Neural crest cell (in vitro differentiated cells): ENCODE results near the gene LPCAT4. TPM values are rescaled to one million over a fixed set of nuclear protein-coding genes. Genes with fewer than 3 reads are reported as not detected.

ENCODE experiments used
- DNase-seq: peaks from one replicate; pipeline ENCODE4 v3.0.0; 2021; ENCODE audit warnings: low read depth, mixed read lengths, low spot score
- H3K27ac Mint-ChIP-seq: one replicate; pipeline ENCODE4 v1.8.0; 2021; ENCODE audit warnings: mild to moderate bottlenecking, mixed read lengths; ENCODE audit not compliant: unreplicated experiment
- H3K27me3 Mint-ChIP-seq: 2 replicates; pipeline ENCODE4 v1.8.0; 2021; ENCODE audit warnings: low read depth, mild to moderate bottlenecking, mixed read lengths
- H3K36me3 Mint-ChIP-seq: 2 replicates; pipeline ENCODE4 v1.8.0; 2021; ENCODE audit warnings: low read depth, mild to moderate bottlenecking, mixed read lengths
- H3K4me1 Mint-ChIP-seq: 2 replicates; pipeline ENCODE4 v1.8.0; 2021; ENCODE audit warnings: mixed read lengths
- H3K4me3 Mint-ChIP-seq: one replicate; pipeline ENCODE4 v1.8.0; 2021; ENCODE audit warnings: mild to moderate bottlenecking, mixed read lengths
- H3K9me3 Mint-ChIP-seq: 2 replicates; pipeline ENCODE4 v1.8.0; 2021; ENCODE audit warnings: mixed read lengths
- CTCF ChIP-seq: fragments of 200-600 bp; sonication (generic); conservative IDR thresholded peaks from 2 replicates; pipeline ENCODE4 v1.5.0; 2021; ENCODE audit warnings: antibody characterized with exemption, mild to moderate bottlenecking
- total RNA-seq: library from RNA; stranded (reverse); gene quantifications from 2 replicates; pipeline ENCODE4 v1.2.1, GENCODE V29; 2021

LPCAT4 gene
- total RNA-seq, 1 donor from 2014 or later, result 57.3 TPM

- no peak for TF ChIP-seq CTCF
- Mint-ChIP-seq H3K9me3 (no peaks in the 10 kb centered on the region), H3K27me3 (peaks cover 4% of the 10 kb centered on the region), H3K4me1 (peaks cover 17% of the 10 kb centered on the region), H3K27ac (no peak overlapping the region), H3K4me3 (no peak overlapping the region), H3K36me3 (peaks cover 3% of the 10 kb centered on the region)
- DNase-seq, result no peak
Observed at GRCh38 chr15:34335176-34336032, 31.6 kb downstream of the LPCAT4 start.

- no peaks in the 10 kb centered on the region for H3K9me3 Mint-ChIP-seq
- H3K36me3 Mint-ChIP-seq, result no peaks in the 10 kb centered on the region
- TF ChIP-seq CTCF, result no peak
- H3K27me3 Mint-ChIP-seq, result peaks cover 4% of the 10 kb centered on the region
- no peak overlapping the region for H3K27ac Mint-ChIP-seq
- peaks cover 12% of the 10 kb centered on the region for H3K4me1 Mint-ChIP-seq
- no peak for DNase-seq
- peak overlapping the region; percentile 47 for H3K4me3 Mint-ChIP-seq
Observed at GRCh38 chr15:34334672-34335071, 32.3 kb downstream of the LPCAT4 start.

GRCh38 chr15:34332553-34333120 is 34.4 kb downstream of the LPCAT4 start:
- no peak overlapping the region for H3K4me3 Mint-ChIP-seq
- H3K9me3 Mint-ChIP-seq, result no peaks in the 10 kb centered on the region
- H3K27ac Mint-ChIP-seq, result no peak overlapping the region
- no peak for DNase-seq
- H3K4me1 Mint-ChIP-seq, result peaks cover 8% of the 10 kb centered on the region
- H3K36me3 Mint-ChIP-seq, result no peaks in the 10 kb centered on the region
- no peak for TF ChIP-seq CTCF
- peaks cover 4% of the 10 kb centered on the region for H3K27me3 Mint-ChIP-seq

- H3K36me3 Mint-ChIP-seq, result no peaks in the 10 kb centered on the region
- H3K4me3 Mint-ChIP-seq, result no peak overlapping the region
- peaks cover under 1% of the 10 kb centered on the region for H3K27me3 Mint-ChIP-seq
- peaks cover 3% of the 10 kb centered on the region for H3K4me1 Mint-ChIP-seq
- TF ChIP-seq CTCF, result no peak
- DNase-seq, result no peak
- H3K27ac Mint-ChIP-seq, result no peak overlapping the region
- no peaks in the 10 kb centered on the region for H3K9me3 Mint-ChIP-seq
Observed at GRCh38 chr15:34331809-34332208, 35.2 kb downstream of the LPCAT4 start.

GRCh38 chr15:34330279-34330678 is 36.7 kb downstream of the LPCAT4 start:
- Mint-ChIP-seq H3K27me3 (no peaks in the 10 kb centered on the region), H3K9me3 (no peaks in the 10 kb centered on the region), H3K4me3 (no peak overlapping the region), H3K36me3 (no peaks in the 10 kb centered on the region), H3K27ac (no peak overlapping the region), H3K4me1 (no peaks in the 10 kb centered on the region)
- DNase-seq, result no peak
- no peak for TF ChIP-seq CTCF
